GM18873 (cell line): ENCODE data around the gene RAP1A.
"Not testable (repeated sequence)": the region's sequence is repeated elsewhere in the genome, so short reads cannot be mapped to it uniquely, and the experiment has no call there.

Source experiments
- ATAC-seq: cut with Tn5 transposase; IDR thresholded peaks from one replicate; pipeline ENCODE4 v1.9.1; 2021; ENCODE audit warnings: mild to moderate bottlenecking, moderate library complexity, moderate number of reproducible peaks; ENCODE audit not compliant: unreplicated experiment, low FRiP score

Gene RAP1A

GRCh38 chr1:111658622-111659021, 39.0 kb downstream of the RAP1A start:
- no peak for ATAC-seq

- no peak for ATAC-seq
Measured at GRCh38 chr1:111660204-111661150, 40.9 kb downstream of the RAP1A start.

- no peak for ATAC-seq
Measured at GRCh38 chr1:111664652-111665051, 45.1 kb downstream of the RAP1A start.

GRCh38 chr1:111665497-111665896, 45.9 kb downstream of the RAP1A start:
- no peak for ATAC-seq

GRCh38 chr1:111666828-111667227, 47.2 kb downstream of the RAP1A start:
- no peak for ATAC-seq

- no peak for ATAC-seq
Measured at GRCh38 chr1:111669268-111669667, 49.7 kb downstream of the RAP1A start.

- ATAC-seq, result no peak
Measured at GRCh38 chr1:111671852-111672251, 52.3 kb downstream of the RAP1A start.

GRCh38 chr1:111672331-111672730, 52.7 kb downstream of the RAP1A start:
- no peak for ATAC-seq

GRCh38 chr1:111677604-111678003, 58.0 kb downstream of the RAP1A start:
- no peak for ATAC-seq

- ATAC-seq, result no peak
Measured at GRCh38 chr1:111679541-111679940, 60.0 kb downstream of the RAP1A start.

- not testable (repeated sequence) for ATAC-seq
Measured at GRCh38 chr1:111680212-111680800, 60.7 kb downstream of the RAP1A start.

GRCh38 chr1:111685293-111686153, 65.9 kb downstream of the RAP1A start:
- ATAC-seq, result not testable (repeated sequence)

GRCh38 chr1:111690306-111690617, 70.7 kb downstream of the RAP1A start:
- ATAC-seq, result no peak

GRCh38 chr1:111691886-111692285, 72.3 kb downstream of the RAP1A start:
- ATAC-seq, result no peak

- no peak for ATAC-seq
Measured at GRCh38 chr1:111695801-111696200, 76.2 kb downstream of the RAP1A start.

- ATAC-seq, result no peak
Measured at GRCh38 chr1:111696330-111696729, 76.7 kb downstream of the RAP1A start.

- no peak for ATAC-seq
Measured at GRCh38 chr1:111699268-111699667, 79.7 kb downstream of the RAP1A start.

- no peak for ATAC-seq
Measured at GRCh38 chr1:111702504-111703050, 83.0 kb downstream of the RAP1A start.

GRCh38 chr1:111704240-111704639, 84.7 kb downstream of the RAP1A start:
- ATAC-seq, result no peak

GRCh38 chr1:111704776-111705175, 85.2 kb downstream of the RAP1A start:
- ATAC-seq, result no peak

- ATAC-seq, result no peak
Measured at GRCh38 chr1:111705841-111706240, 86.3 kb downstream of the RAP1A start.
